Neural progenitor cell (in vitro differentiated cells): Measurements from ENCODE around the gene CYP2D6. TPM values are rescaled to one million over a fixed set of nuclear protein-coding genes. Genes with fewer than 3 reads are reported as not detected.
"Not testable (repeated sequence)": the region's sequence is repeated elsewhere in the genome, so short reads cannot be mapped to it uniquely, and the experiment has no call there.

ENCODE experiments used
- DNase-seq: peaks from one replicate; pipeline ENCODE4 v3.0.0-alpha.2; 2016; ENCODE audit warnings: low spot score
- H2AFZ ChIP-seq: fragments of 200-600 bp; sonication (generic); replicated peaks from 2 replicates; pipeline ENCODE4 v1.6.1; 2016; ENCODE audit warnings: antibody characterized with exemption
- H3F3A ChIP-seq: fragments of 200-600 bp; sonication (generic); 2 replicates; pipeline ENCODE4 v1.6.1; 2016; ENCODE audit warnings: antibody characterized with exemption, low read depth
- H3K27ac ChIP-seq: fragments of 200-600 bp; sonication (generic); 2 replicates; pipeline ENCODE4 v1.5.1; 2016; ENCODE audit warnings: mild to moderate bottlenecking
- H3K27me3 ChIP-seq: fragments of 200-600 bp; sonication (generic); 2 replicates; pipeline ENCODE4 v1.6.1; 2016; ENCODE audit warnings: mild to moderate bottlenecking, moderate library complexity
- H3K36me3 ChIP-seq: fragments of 200-600 bp; sonication (generic); 2 replicates; pipeline ENCODE4 v1.5.1; 2016
- H3K4me1 ChIP-seq: fragments of 200-600 bp; sonication (generic); 2 replicates; pipeline ENCODE4 v1.6.1; 2016; ENCODE audit warnings: mixed run types
- H3K4me2 ChIP-seq: fragments of 200-600 bp; sonication (generic); 2 replicates; pipeline ENCODE4 v1.6.1; 2016
- H3K4me3 ChIP-seq: fragments of 200-600 bp; sonication (generic); 2 replicates; pipeline ENCODE4 v1.5.1; 2016
- H3K79me2 ChIP-seq: fragments of 200-600 bp; sonication (generic); 2 replicates; pipeline ENCODE4 v1.6.1; 2016; ENCODE audit warnings: low read depth
- H3K9ac ChIP-seq: fragments of 200-600 bp; sonication (generic); 2 replicates; pipeline ENCODE4 v1.6.1; 2016
- H3K9me3 ChIP-seq: fragments of 200-600 bp; sonication (generic); 2 replicates; pipeline ENCODE4 v1.5.1; 2016; ENCODE audit warnings: low read depth
- H4K20me1 ChIP-seq: fragments of 200-600 bp; sonication (generic); 2 replicates; pipeline ENCODE4 v1.6.1; 2016; ENCODE audit warnings: low read depth
- H3K27ac Mint-ChIP-seq: 3 replicates; pipeline ENCODE4 v1.8.0; 2021; ENCODE audit warnings: mixed read lengths
- H3K27me3 Mint-ChIP-seq: 2 replicates; pipeline ENCODE4 v1.8.0; 2022; ENCODE audit warnings: low read depth, mild to moderate bottlenecking, inconsistent platforms, moderate library complexity, mixed read lengths; ENCODE audit not compliant: insufficient read depth
- H3K36me3 Mint-ChIP-seq: 3 replicates; pipeline ENCODE4 v1.8.0; 2021; ENCODE audit warnings: mixed read lengths
- H3K4me1 Mint-ChIP-seq: 3 replicates; pipeline ENCODE4 v1.8.0; 2021; ENCODE audit warnings: mixed read lengths
- H3K4me3 Mint-ChIP-seq: 3 replicates; pipeline ENCODE4 v1.8.0; 2021; ENCODE audit warnings: mild to moderate bottlenecking, moderate library complexity, mixed read lengths
- H3K9me3 Mint-ChIP-seq: 3 replicates; pipeline ENCODE4 v1.8.0; 2020; ENCODE audit warnings: mixed read lengths
- CTCF ChIP-seq: fragments of 200-600 bp; sonication (generic); IDR thresholded peaks from 2 replicates; pipeline ENCODE4 v1.5.1; 2017; ENCODE audit warnings: antibody characterized with exemption, mild to moderate bottlenecking
- EZH2 ChIP-seq: fragments of 200-600 bp; sonication (generic); IDR thresholded peaks from 2 replicates; pipeline ENCODE4 v1.6.1; 2017; ENCODE audit warnings: antibody characterized with exemption, mild to moderate bottlenecking, moderate library complexity
- EZH2phosphoT487 ChIP-seq: fragments of 200-600 bp; sonication (generic); IDR thresholded peaks from 2 replicates; pipeline ENCODE4 v1.6.1; 2017; ENCODE audit warnings: antibody characterized with exemption
- total RNA-seq: library from RNA; depleted of rRNA; stranded (reverse); fragments of >200 nt; gene quantifications from 2 replicates; pipeline ENCODE4 v1.2.3, GENCODE V29; 2015; ENCODE audit warnings: low replicate concordance

Gene CYP2D6
- total RNA-seq, 1 donor from 2014 or later, result 0.24 TPM

- Histone ChIP-seq H3K9me3 (no peaks in the 10 kb centered on the region), H3K36me3 (no peaks in the 10 kb centered on the region), H3F3A (no peaks in the 10 kb centered on the region), H3K79me2 (no peaks in the 10 kb centered on the region), H4K20me1 (no peaks in the 10 kb centered on the region), H3K27me3 (no peaks in the 10 kb centered on the region), H2AFZ (no peak overlapping the region), H3K4me2 (no peak overlapping the region), H3K27ac (no peak overlapping the region), H3K4me3 (no peak overlapping the region), H3K9ac (no peak overlapping the region), H3K4me1 (no peaks in the 10 kb centered on the region)
- peak overlapping the region; percentile 35 for H3K27ac Mint-ChIP-seq
- H3K27me3 Mint-ChIP-seq, result peaks cover 10% of the 10 kb centered on the region
- no peak for TF ChIP-seq EZH2phosphoT487
- no peak for TF ChIP-seq CTCF
- TF ChIP-seq EZH2, result no peak
- H3K4me1 Mint-ChIP-seq, result no peaks in the 10 kb centered on the region
- no peaks in the 10 kb centered on the region for H3K9me3 Mint-ChIP-seq
- H3K36me3 Mint-ChIP-seq, result no peaks in the 10 kb centered on the region
- no peak for DNase-seq
- H3K4me3 Mint-ChIP-seq, result no peak overlapping the region
Observed at GRCh38 chr22:42132457-42132856, 1.8 kb upstream of the CYP2D6 start.

- no peaks in the 10 kb centered on the region for H3K36me3 ChIP-seq
- no peak overlapping the region for H3K4me2 ChIP-seq
- no peak overlapping the region for H3K4me3 Mint-ChIP-seq
- H3K4me1 ChIP-seq, result no peaks in the 10 kb centered on the region
- H3K9me3 ChIP-seq, result no peaks in the 10 kb centered on the region
- H3F3A ChIP-seq, result no peaks in the 10 kb centered on the region
- H3K27ac ChIP-seq, result no peak overlapping the region
- no peaks in the 10 kb centered on the region for H3K36me3 Mint-ChIP-seq
- no peaks in the 10 kb centered on the region for H3K4me1 Mint-ChIP-seq
- no peaks in the 10 kb centered on the region for H3K27me3 ChIP-seq
- TF ChIP-seq EZH2, result no peak
- H3K9me3 Mint-ChIP-seq, result no peaks in the 10 kb centered on the region
- H3K79me2 ChIP-seq, result no peaks in the 10 kb centered on the region
- no peak overlapping the region for H3K27ac Mint-ChIP-seq
- no peak for DNase-seq
- H4K20me1 ChIP-seq, result no peaks in the 10 kb centered on the region
- no peak overlapping the region for H3K9ac ChIP-seq
- H3K4me3 ChIP-seq, result no peak overlapping the region
- H3K27me3 Mint-ChIP-seq, result peaks cover 10% of the 10 kb centered on the region
- H2AFZ ChIP-seq, result no peak overlapping the region
Observed at GRCh38 chr22:42131562-42131961, 952 bp upstream of the CYP2D6 start.

- H3K79me2 ChIP-seq, H3K27me3 ChIP-seq, H3K9me3 Mint-ChIP-seq, H3K27ac ChIP-seq, H3F3A ChIP-seq, H3K4me2 ChIP-seq, H3K4me3 Mint-ChIP-seq, H3K4me3 ChIP-seq, H3K36me3 Mint-ChIP-seq, H3K9ac ChIP-seq, H3K36me3 ChIP-seq, H2AFZ ChIP-seq, DNase-seq, H4K20me1 ChIP-seq, H3K4me1 ChIP-seq, H3K9me3 ChIP-seq, H3K27ac Mint-ChIP-seq, H3K4me1 Mint-ChIP-seq: not testable (repeated sequence)
- H3K27me3 Mint-ChIP-seq, result peaks cover 11% of the 10 kb centered on the region
Observed at GRCh38 chr22:42130182-42130581, 428 bp downstream of the CYP2D6 start.

- not testable (repeated sequence) for H3F3A ChIP-seq, H3K79me2 ChIP-seq, H3K27me3 ChIP-seq, H3K4me1 ChIP-seq, H2AFZ ChIP-seq, H3K4me3 ChIP-seq, H3K9me3 Mint-ChIP-seq, H3K9ac ChIP-seq, H3K4me1 Mint-ChIP-seq, H3K36me3 Mint-ChIP-seq, H3K27ac ChIP-seq, DNase-seq, H3K36me3 ChIP-seq, H3K4me3 Mint-ChIP-seq, H3K27me3 Mint-ChIP-seq, H3K4me2 ChIP-seq, H4K20me1 ChIP-seq, H3K9me3 ChIP-seq
- H3K27ac Mint-ChIP-seq, result peak overlapping the region; percentile 89
Observed at GRCh38 chr22:42128776-42129694, 1.6 kb downstream of the CYP2D6 start.

GRCh38 chr22:42128007-42128406, 2.6 kb downstream of the CYP2D6 start:
- not testable (repeated sequence) for H3K4me1 Mint-ChIP-seq, H3K9me3 ChIP-seq, DNase-seq, H3K27me3 Mint-ChIP-seq, H3K27ac Mint-ChIP-seq, H2AFZ ChIP-seq, H3K4me3 ChIP-seq, H3K9ac ChIP-seq, H4K20me1 ChIP-seq, H3K36me3 ChIP-seq, H3F3A ChIP-seq, H3K36me3 Mint-ChIP-seq, H3K27ac ChIP-seq, H3K9me3 Mint-ChIP-seq, H3K4me1 ChIP-seq, H3K4me3 Mint-ChIP-seq, H3K27me3 ChIP-seq, H3K79me2 ChIP-seq, H3K4me2 ChIP-seq
